HepG2 (cell line): ENCODE data around the gene LUC7L. TPM values are rescaled to one million over a fixed set of nuclear protein-coding genes. Genes with fewer than 3 reads are reported as not detected.

Experiments used
- ARID5B ChIP-seq: IDR thresholded peaks from 2 replicates; pipeline ENCODE4 v1.4.0; 2020; ENCODE audit warnings: mild to moderate bottlenecking, missing genetic modification reagents
- GABPA ChIP-seq, 2 experiments: IDR thresholded peaks; 2 replicates each; pipeline ENCODE4 v1.6.1; 2011 to 2016; ENCODE audit warnings: low read depth in 2 of 2, low read length in 1 of 2, missing biosample characterization in 1 of 2, missing genetic modification characterization in 1 of 2
- GMEB1 ChIP-seq: sonication (generic); formaldehyde crosslinking; IDR thresholded peaks from 2 replicates; pipeline ENCODE4 v1.5.1; 2020; ENCODE audit warnings: missing genetic modification reagents, mild to moderate bottlenecking, borderline replicate concordance
- GMEB2 ChIP-seq: IDR thresholded peaks from 2 replicates; pipeline ENCODE4 v1.6.1; 2016; ENCODE audit warnings: missing biosample characterization, missing genetic modification reagents, low read depth
- KDM1A ChIP-seq: IDR thresholded peaks from 2 replicates; pipeline ENCODE4 v1.6.1; 2016; ENCODE audit warnings: missing compliant biosample characterization
- KLF12 ChIP-seq: sonication (generic); formaldehyde crosslinking; IDR thresholded peaks from 2 replicates; pipeline ENCODE4 v1.4.0; 2020; ENCODE audit warnings: missing genetic modification reagents, borderline replicate concordance
- NR2F6 ChIP-seq, 2 experiments: IDR thresholded peaks; 2 replicates each; pipeline ENCODE4 v1.6.1; 2016; ENCODE audit warnings: antibody characterized with exemption in 1 of 2, mild to moderate bottlenecking in 1 of 2
- NR3C1 ChIP-seq: sonication (generic); formaldehyde crosslinking; IDR thresholded peaks from 2 replicates; pipeline ENCODE4 v1.4.0; 2020; ENCODE audit warnings: missing genetic modification reagents
- PRMT3 ChIP-seq: sonication (generic); formaldehyde crosslinking; IDR thresholded peaks from 2 replicates; pipeline ENCODE4 v1.8.1; 2022; ENCODE audit warnings: low read depth, mild to moderate bottlenecking, moderate library complexity, missing genetic modification reagents, borderline replicate concordance
- RARA ChIP-seq: IDR thresholded peaks from 2 replicates; pipeline ENCODE4 v1.6.1; 2016; ENCODE audit warnings: missing genetic modification reagents, missing compliant biosample characterization
- TRIM24 ChIP-seq: sonication (generic); formaldehyde crosslinking; IDR thresholded peaks from 2 replicates; pipeline ENCODE4 v1.8.0; 2022; ENCODE audit warnings: mild to moderate bottlenecking, missing genetic modification reagents
- ZNF333 ChIP-seq: sonication (generic); formaldehyde crosslinking; IDR thresholded peaks from 2 replicates; pipeline ENCODE4 v1.4.0; 2020; ENCODE audit warnings: mild to moderate bottlenecking, missing genetic modification reagents, borderline replicate concordance
- ZNF367 ChIP-seq: sonication (generic); formaldehyde crosslinking; IDR thresholded peaks from 2 replicates; pipeline ENCODE4 v1.4.0; 2020; ENCODE audit warnings: missing genetic modification reagents, borderline replicate concordance
- ZNF766 ChIP-seq: sonication (generic); formaldehyde crosslinking; IDR thresholded peaks from 2 replicates; pipeline ENCODE4 v1.5.0; 2020; ENCODE audit warnings: missing genetic modification reagents, borderline replicate concordance
- ZNF782 ChIP-seq: sonication (generic); formaldehyde crosslinking; IDR thresholded peaks from 2 replicates; pipeline ENCODE4 v1.4.0; 2020; ENCODE audit warnings: missing genetic modification reagents, mild to moderate bottlenecking, borderline replicate concordance
- ZNF883 ChIP-seq: sonication (generic); formaldehyde crosslinking; IDR thresholded peaks from 2 replicates; pipeline ENCODE4 v1.5.1; 2020; ENCODE audit warnings: mild to moderate bottlenecking, missing genetic modification reagents; ENCODE audit errors: not compliant biosample characterization
- ZSCAN31 ChIP-seq: sonication (generic); formaldehyde crosslinking; IDR thresholded peaks from 2 replicates; pipeline ENCODE4 v1.5.0; 2020; ENCODE audit warnings: low read depth, mild to moderate bottlenecking, missing genetic modification reagents
- ZXDC ChIP-seq: sonication (generic); formaldehyde crosslinking; IDR thresholded peaks from 2 replicates; pipeline ENCODE4 v1.5.0; 2020; ENCODE audit warnings: mild to moderate bottlenecking, missing genetic modification reagents
- polyA plus RNA-seq, 8 experiments: library from polyadenylated mRNA; depleted of rRNA in 3 of 8; stranded (reverse) in 7 of 8; unstranded in 1 of 8; fragments of >200 nt; fragmentation: Illumina TruSeq in 4 of 8; extraction: Trizol in 4 of 8; gene quantifications; 2 replicates each; pipeline versions ENCODE4 v1.2.1 to v1.2.3, GENCODE V29; 2011 to 2016; ENCODE audit warnings: low read depth in 4 of 8, missing spikeins in 1 of 8, mixed read lengths in 1 of 8; ENCODE audit not compliant: insufficient read depth in 1 of 8
- total RNA-seq, 5 experiments: library from RNA; depleted of rRNA; stranded (reverse); fragments of >200 nt; fragmentation: Illumina TruSeq; extraction: Trizol; gene quantifications; 2 replicates each; pipeline ENCODE4 v1.2.3, GENCODE V29; 2016; ENCODE audit warnings: low read depth in 1 of 5

The LUC7L gene
- total and polyA plus RNA-seq, 2 of the 13 experiments (the other 11 are each of a cell fraction or from before 2014, with no cell fraction given) = 48.7 to 56.9 TPM

- TF ChIP-seq ARID5B (CRISPR knock-in tag) (peak; percentile 67), KLF12 (CRISPR knock-in tag) (peak; percentile 84), PRMT3 (CRISPR knock-in tag) (peak; percentile 99), GMEB1 (CRISPR knock-in tag) (peak; percentile 90), GABPA (IDR thresholded peaks at IDR 0.05; ENCODE audit: low read depth, low read length) (no peak), GABPA (CRISPR knock-in tag; IDR thresholded peaks at IDR 0.05; ENCODE audit: low read depth) (no peak), ZNF782 (CRISPR knock-in tag) (peak; percentile 96), TRIM24 (CRISPR knock-in tag) (no peak), NR2F6 (IDR thresholded peaks at IDR 0.05) (no peak), NR2F6 (CRISPR knock-in tag; IDR thresholded peaks at IDR 0.05) (peak; percentile 51; the same call in 1 of the 2 replicates), KDM1A (no peak), ZSCAN31 (CRISPR knock-in tag) (peak; percentile 99), RARA (peak; percentile 66; the same call in 1 of the 2 replicates), ZNF766 (CRISPR knock-in tag) (peak; percentile 99), ZNF367 (CRISPR knock-in tag) (peak; percentile 85; the same call in 1 of the 2 replicates), NR3C1 (CRISPR knock-in tag) (no peak), GMEB2 (no peak; the same call in 1 of the 2 replicates), ZXDC (peak; percentile 96), ZNF333 (CRISPR knock-in tag) (peak; percentile 99), ZNF883 (peak; percentile 99)
Measured at GRCh38 chr16:180681-181564, 48.3 kb downstream of the LUC7L start (continued).
